ENCODE results near the gene ATG4D.
"Not testable (repeated sequence)": the region's sequence is repeated elsewhere in the genome, so short reads cannot be mapped to it uniquely, and the experiment has no call there.

The ATG4D gene

GRCh38 chr19:10519421-10519820 lies 24.3 kb upstream of the ATG4D start:
- DNase-seq (ENCODE audit: low read depth in 3 of 3): no peak

GRCh38 chr19:10520652-10521318 lies 22.9 kb upstream of the ATG4D start:
- DNase-seq (ENCODE audit: low read depth in 3 of 3): no peak

GRCh38 chr19:10521461-10522171 lies 22.1 kb upstream of the ATG4D start:
- DNase-seq (ENCODE audit: low read depth in 3 of 3): no peak

- no peak for DNase-seq (ENCODE audit: low read depth in 3 of 3)
Observed at GRCh38 chr19:10523135-10523636, 20.5 kb upstream of the ATG4D start.

GRCh38 chr19:10525636-10526035 lies 18.1 kb upstream of the ATG4D start:
- DNase-seq (ENCODE audit: low read depth in 3 of 3): no peak

GRCh38 chr19:10526887-10527286 lies 16.8 kb upstream of the ATG4D start:
- not testable (repeated sequence) for DNase-seq (ENCODE audit: low read depth in 3 of 3)

GRCh38 chr19:10532457-10532856 lies 11.2 kb upstream of the ATG4D start:
- DNase-seq (ENCODE audit: low read depth in 3 of 3): no peak

- no peak for DNase-seq (ENCODE audit: low read depth in 3 of 3)
Observed at GRCh38 chr19:10533646-10534386, 9.9 kb upstream of the ATG4D start.

- no peak for DNase-seq (ENCODE audit: low read depth in 3 of 3)
Observed at GRCh38 chr19:10535613-10536012, 8.1 kb upstream of the ATG4D start.

- DNase-seq (ENCODE audit: low read depth in 3 of 3): no peak
Observed at GRCh38 chr19:10537668-10538067, 6.0 kb upstream of the ATG4D start.

- no peak for DNase-seq (ENCODE audit: low read depth in 3 of 3)
Observed at GRCh38 chr19:10538204-10538983, 5.3 kb upstream of the ATG4D start.

- not testable (repeated sequence) for DNase-seq (ENCODE audit: low read depth in 3 of 3)
Observed at GRCh38 chr19:10539016-10539415, 4.7 kb upstream of the ATG4D start.

GRCh38 chr19:10543059-10543419 lies 665 bp upstream of the ATG4D start:
- DNase-seq (ENCODE audit: low read depth in 3 of 3): no peak

GRCh38 chr19:10544242-10544752 lies 593 bp downstream of the ATG4D start:
- DNase-seq (ENCODE audit: low read depth in 3 of 3): no peak

- DNase-seq (ENCODE audit: low read depth in 3 of 3): no peak
Observed at GRCh38 chr19:10544753-10545251, 1.1 kb downstream of the ATG4D start.

- DNase-seq (ENCODE audit: low read depth in 3 of 3): no peak
Observed at GRCh38 chr19:10546817-10547216, 3.1 kb downstream of the ATG4D start.

- DNase-seq (ENCODE audit: low read depth in 3 of 3): no peak
Observed at GRCh38 chr19:10548746-10549276, 5.1 kb downstream of the ATG4D start.

GRCh38 chr19:10549733-10550132 lies 6.0 kb downstream of the ATG4D start:
- DNase-seq (ENCODE audit: low read depth in 3 of 3): no peak

- no peak for DNase-seq (ENCODE audit: low read depth in 3 of 3)
Observed at GRCh38 chr19:10550336-10550735, 6.6 kb downstream of the ATG4D start.

- DNase-seq (ENCODE audit: low read depth in 3 of 3): not testable (repeated sequence)
Observed at GRCh38 chr19:10551006-10551405, 7.3 kb downstream of the ATG4D start.

GRCh38 chr19:10551698-10552301 lies 8.1 kb downstream of the ATG4D start:
- DNase-seq (ENCODE audit: low read depth in 3 of 3): no peak

Measured in stimulated activated CD4-positive, alpha-beta T cell treated with anti-CD3 and anti-CD28 coated beads, TNF-alpha, amount 100 ng/mL, for 48 hours (primary cell).